Nephron (organoid): ENCODE data around the gene FN1.

Experiments
- H3K27ac Mint-ChIP-seq, 3 experiments: 2 replicates each; pipeline ENCODE4 v1.8.0; 2020; ENCODE audit warnings: mixed read lengths in 3 of 3, mild to moderate bottlenecking in 2 of 3, moderate library complexity in 1 of 3
- H3K27me3 Mint-ChIP-seq: 2 replicates; pipeline ENCODE4 v1.8.0; 2021; ENCODE audit warnings: low read depth, mild to moderate bottlenecking, moderate library complexity, mixed read lengths
- H3K36me3 Mint-ChIP-seq: 2 replicates; pipeline ENCODE4 v1.8.0; 2020; ENCODE audit warnings: low read depth, mixed read lengths
- H3K4me1 Mint-ChIP-seq: 2 replicates; pipeline ENCODE4 v1.8.0; 2020; ENCODE audit warnings: mixed read lengths
- H3K4me3 Mint-ChIP-seq, 3 experiments: 2 replicates each; pipeline ENCODE4 v1.8.0; 2020; ENCODE audit warnings: mild to moderate bottlenecking in 3 of 3, mixed read lengths in 3 of 3, moderate library complexity in 2 of 3
- H3K9me3 Mint-ChIP-seq: 2 replicates; pipeline ENCODE4 v1.8.0; 2020; ENCODE audit warnings: mixed read lengths
- CTCF ChIP-seq, 3 experiments: fragments of 200-600 bp; sonication (generic); IDR thresholded peaks; one replicate each; pipeline ENCODE4 v1.5.0; 2021; ENCODE audit warnings: antibody characterized with exemption in 3 of 3; ENCODE audit not compliant: unreplicated experiment in 3 of 3

FN1 gene

GRCh38 chr2:215404348-215405012 lies 31.4 kb downstream of the FN1 start:
- Mint-ChIP-seq H3K27ac (peak overlapping the region in 1 of 3 experiments; percentile 44), H3K27me3 (no peaks in the 10 kb centered on the region), H3K36me3 (peaks cover 59% of the 10 kb centered on the region), H3K4me3 (no peak overlapping the region), H3K4me1 (peaks cover 11% of the 10 kb centered on the region), H3K9me3 (no peaks in the 10 kb centered on the region)
- TF ChIP-seq CTCF (IDR thresholded peaks at IDR 0.05; ENCODE audit: unreplicated experiment in 3 of 3) = no peak

GRCh38 chr2:215403441-215404347 lies 32.2 kb downstream of the FN1 start:
- H3K9me3 Mint-ChIP-seq = no peaks in the 10 kb centered on the region
- peaks cover 11% of the 10 kb centered on the region for H3K4me1 Mint-ChIP-seq
- H3K27ac Mint-ChIP-seq = peak overlapping the region in 1 of 3 experiments; percentile 25
- H3K27me3 Mint-ChIP-seq = no peaks in the 10 kb centered on the region
- TF ChIP-seq CTCF (IDR thresholded peaks at IDR 0.05; ENCODE audit: unreplicated experiment in 3 of 3) = no peak
- no peak overlapping the region for H3K4me3 Mint-ChIP-seq
- H3K36me3 Mint-ChIP-seq = peaks cover 60% of the 10 kb centered on the region

- peaks cover 11% of the 10 kb centered on the region for H3K4me1 Mint-ChIP-seq
- H3K4me3 Mint-ChIP-seq = no peak overlapping the region
- H3K36me3 Mint-ChIP-seq = peaks cover 60% of the 10 kb centered on the region
- no peak for TF ChIP-seq CTCF (IDR thresholded peaks at IDR 0.05; ENCODE audit: unreplicated experiment in 3 of 3)
- no peaks in the 10 kb centered on the region for H3K9me3 Mint-ChIP-seq
- no peaks in the 10 kb centered on the region for H3K27me3 Mint-ChIP-seq
- no peak overlapping the region for H3K27ac Mint-ChIP-seq
Observed at GRCh38 chr2:215401896-215402379, 33.9 kb downstream of the FN1 start.

GRCh38 chr2:215399067-215399716 lies 36.7 kb downstream of the FN1 start:
- Mint-ChIP-seq H3K27ac (no peak overlapping the region), H3K27me3 (no peaks in the 10 kb centered on the region), H3K4me1 (peaks cover 4% of the 10 kb centered on the region), H3K36me3 (peaks cover 57% of the 10 kb centered on the region), H3K4me3 (no peak overlapping the region), H3K9me3 (no peaks in the 10 kb centered on the region)
- no peak for TF ChIP-seq CTCF (IDR thresholded peaks at IDR 0.05; ENCODE audit: unreplicated experiment in 3 of 3)

- H3K4me1 Mint-ChIP-seq = no peaks in the 10 kb centered on the region
- no peak overlapping the region for H3K4me3 Mint-ChIP-seq
- no peaks in the 10 kb centered on the region for H3K27me3 Mint-ChIP-seq
- no peaks in the 10 kb centered on the region for H3K9me3 Mint-ChIP-seq
- peak overlapping the region in 1 of 3 experiments; percentile 24 for H3K27ac Mint-ChIP-seq
- peaks cover 55% of the 10 kb centered on the region for H3K36me3 Mint-ChIP-seq
- TF ChIP-seq CTCF (IDR thresholded peaks at IDR 0.05; ENCODE audit: unreplicated experiment in 3 of 3) = peak in 1 of 3 experiments; percentile 8
Observed at GRCh38 chr2:215397632-215398341, 38.1 kb downstream of the FN1 start.
